HepG2 (cell line): ENCODE data around the gene SLC25A19. TPM values are rescaled to one million over a fixed set of nuclear protein-coding genes. Genes with fewer than 3 reads are reported as not detected.

Source experiments
- ARNT2 ChIP-seq: sonication (generic); formaldehyde crosslinking; IDR thresholded peaks from 2 replicates; pipeline ENCODE4 v1.8.0; 2022; ENCODE audit warnings: mild to moderate bottlenecking, low read depth, missing genetic modification reagents, moderate library complexity
- ELF3 ChIP-seq: IDR thresholded peaks from 2 replicates; pipeline ENCODE4 v1.6.1; 2016; ENCODE audit warnings: missing genetic modification reagents, missing compliant biosample characterization
- EP300 ChIP-seq, 3 experiments: sonication (generic) in 1 of 3; formaldehyde crosslinking in 1 of 3; IDR thresholded peaks; 2 replicates each; pipeline versions ENCODE4 v1.5.1 to v1.6.1; 2011 to 2020; ENCODE audit warnings: low read depth in 2 of 3, low read length in 2 of 3, borderline replicate concordance in 1 of 3, improper control_type of control experiment in 1 of 3, mild to moderate bottlenecking in 1 of 3, missing genetic modification reagents in 1 of 3, moderate library complexity in 1 of 3
- FOXM1 ChIP-seq: sonication (generic); formaldehyde crosslinking; IDR thresholded peaks from 2 replicates; pipeline ENCODE4 v1.5.0; 2020; ENCODE audit warnings: missing genetic modification reagents
- GLI4 ChIP-seq: sonication (generic); formaldehyde crosslinking; IDR thresholded peaks from 2 replicates; pipeline ENCODE4 v1.5.1; 2020; ENCODE audit warnings: missing genetic modification reagents, mild to moderate bottlenecking, moderate library complexity, borderline replicate concordance
- HNF4A ChIP-seq: sonication (generic); formaldehyde crosslinking; IDR thresholded peaks from 2 replicates; pipeline ENCODE4 v1.4.0; 2020; ENCODE audit warnings: missing genetic modification reagents
- JDP2 ChIP-seq: sonication (generic); formaldehyde crosslinking; IDR thresholded peaks from 2 replicates; pipeline ENCODE4 v1.8.1; 2022; ENCODE audit warnings: missing genetic modification reagents, borderline replicate concordance
- MNT ChIP-seq: fragments of 450-650 bp; IDR thresholded peaks from 2 replicates; pipeline ENCODE4 v1.6.1; 2016
- MTA1 ChIP-seq: sonication (generic); formaldehyde crosslinking; IDR thresholded peaks from 2 replicates; pipeline ENCODE4 v1.4.0; 2020; ENCODE audit warnings: missing genetic modification reagents, mild to moderate bottlenecking, borderline replicate concordance
- MTA3 ChIP-seq: sonication (generic); formaldehyde crosslinking; IDR thresholded peaks from 2 replicates; pipeline ENCODE4 v1.4.0; 2020; ENCODE audit warnings: missing genetic modification reagents
- SP5 ChIP-seq: IDR thresholded peaks from 2 replicates; pipeline ENCODE4 v1.6.1; 2016; ENCODE audit warnings: low read depth, borderline replicate concordance
- XRCC5 ChIP-seq: fragments of 200-400 bp; formaldehyde crosslinking; optimal IDR thresholded peaks from 2 replicates; pipeline ENCODE3; 2017; ENCODE audit warnings: mild to moderate bottlenecking, low read length
- ZFP90 ChIP-seq: sonication (generic); formaldehyde crosslinking; IDR thresholded peaks from 2 replicates; pipeline ENCODE4 v1.8.0; 2022; ENCODE audit warnings: missing genetic modification reagents, mild to moderate bottlenecking, inconsistent platforms, borderline replicate concordance
- ZNF619 ChIP-seq: sonication (generic); formaldehyde crosslinking; IDR thresholded peaks from 2 replicates; pipeline ENCODE4 v1.4.0; 2020; ENCODE audit warnings: mild to moderate bottlenecking, missing genetic modification reagents
- ZNF703 ChIP-seq: sonication (generic); formaldehyde crosslinking; IDR thresholded peaks from 2 replicates; pipeline ENCODE4 v1.5.1; 2020; ENCODE audit warnings: missing genetic modification reagents, mild to moderate bottlenecking, moderate library complexity, borderline replicate concordance
- ZZZ3 ChIP-seq: sonication (generic); formaldehyde crosslinking; IDR thresholded peaks from 2 replicates; pipeline ENCODE4 v1.4.0; 2020; ENCODE audit warnings: missing genetic modification reagents, mild to moderate bottlenecking, borderline replicate concordance
- polyA plus RNA-seq, 8 experiments: library from polyadenylated mRNA; depleted of rRNA in 3 of 8; stranded (reverse) in 7 of 8; unstranded in 1 of 8; fragments of >200 nt; fragmentation: Illumina TruSeq in 4 of 8; extraction: Trizol in 4 of 8; gene quantifications; 2 replicates each; pipeline versions ENCODE4 v1.2.1 to v1.2.3, GENCODE V29; 2011 to 2016; ENCODE audit warnings: low read depth in 4 of 8, missing spikeins in 1 of 8, mixed read lengths in 1 of 8; ENCODE audit not compliant: insufficient read depth in 1 of 8
- total RNA-seq, 5 experiments: library from RNA; depleted of rRNA; stranded (reverse); fragments of >200 nt; fragmentation: Illumina TruSeq; extraction: Trizol; gene quantifications; 2 replicates each; pipeline ENCODE4 v1.2.3, GENCODE V29; 2016; ENCODE audit warnings: low read depth in 1 of 5
- TF ChIP-seq, protein P1 (sequence below): sonication (generic); formaldehyde crosslinking; IDR thresholded peaks from 2 replicates; pipeline ENCODE4 v1.4.0; 2020; ENCODE audit warnings: mild to moderate bottlenecking, missing genetic modification reagents
- TF ChIP-seq, protein P2 (sequence below): sonication (generic); formaldehyde crosslinking; IDR thresholded peaks from 2 replicates; pipeline ENCODE4 v1.4.0; 2020; ENCODE audit warnings: missing genetic modification reagents, mild to moderate bottlenecking, borderline replicate concordance
- TF ChIP-seq, protein P3 (sequence below): sonication (generic); formaldehyde crosslinking; IDR thresholded peaks from 2 replicates; pipeline ENCODE4 v1.4.0; 2020; ENCODE audit warnings: mild to moderate bottlenecking, missing genetic modification reagents

The SLC25A19 gene
- total and polyA plus RNA-seq, 2 of the 13 experiments (the other 11 are each of a cell fraction or from before 2014, with no cell fraction given): 24.4 to 41.4 TPM

DNA sequence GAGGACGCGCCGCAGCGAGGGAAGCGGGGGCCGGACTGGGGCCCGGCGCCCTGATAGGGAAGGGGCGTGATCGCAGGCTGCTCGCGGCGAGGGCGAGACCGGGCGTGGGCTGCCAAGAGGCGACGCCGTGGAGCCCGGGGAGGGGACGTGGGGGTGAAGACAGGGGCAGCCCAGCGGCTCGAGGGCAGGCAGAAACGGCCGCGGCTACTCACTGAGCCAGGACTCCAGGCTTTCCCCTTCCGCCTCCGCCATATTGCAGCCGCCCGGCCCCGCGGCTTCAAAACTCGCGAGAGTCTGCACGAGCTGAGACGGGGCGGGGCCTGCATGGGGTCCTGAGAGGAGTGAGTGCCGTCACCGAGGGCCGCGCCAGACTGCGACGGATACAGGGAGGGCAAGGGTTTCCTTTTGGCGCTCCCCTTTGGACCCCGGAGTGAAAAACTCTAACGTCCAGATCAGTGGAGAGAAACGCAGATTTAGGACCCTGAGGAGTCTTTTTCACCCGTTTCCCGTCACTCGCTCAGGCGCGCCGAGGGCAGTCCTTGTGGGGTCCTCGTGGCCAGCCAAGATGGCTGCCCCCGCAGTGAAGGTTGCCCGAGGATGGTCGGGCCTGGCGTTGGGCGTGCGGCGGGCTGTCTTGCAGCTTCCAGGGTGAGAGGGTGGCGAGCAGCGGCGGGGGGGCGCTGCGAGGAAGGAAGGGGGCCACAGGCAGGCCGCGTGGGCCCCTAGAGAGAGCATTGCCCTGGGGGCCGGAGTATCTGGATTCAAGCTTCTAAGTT, 27.7 kb downstream of the SLC25A19 start, which contains the start of the genes GGA3 and MRPS7 (continued):
- peak; percentile 55; the same call in 1 of the 2 replicates for TF ChIP-seq MNT
- TF ChIP-seq, protein P1, sequence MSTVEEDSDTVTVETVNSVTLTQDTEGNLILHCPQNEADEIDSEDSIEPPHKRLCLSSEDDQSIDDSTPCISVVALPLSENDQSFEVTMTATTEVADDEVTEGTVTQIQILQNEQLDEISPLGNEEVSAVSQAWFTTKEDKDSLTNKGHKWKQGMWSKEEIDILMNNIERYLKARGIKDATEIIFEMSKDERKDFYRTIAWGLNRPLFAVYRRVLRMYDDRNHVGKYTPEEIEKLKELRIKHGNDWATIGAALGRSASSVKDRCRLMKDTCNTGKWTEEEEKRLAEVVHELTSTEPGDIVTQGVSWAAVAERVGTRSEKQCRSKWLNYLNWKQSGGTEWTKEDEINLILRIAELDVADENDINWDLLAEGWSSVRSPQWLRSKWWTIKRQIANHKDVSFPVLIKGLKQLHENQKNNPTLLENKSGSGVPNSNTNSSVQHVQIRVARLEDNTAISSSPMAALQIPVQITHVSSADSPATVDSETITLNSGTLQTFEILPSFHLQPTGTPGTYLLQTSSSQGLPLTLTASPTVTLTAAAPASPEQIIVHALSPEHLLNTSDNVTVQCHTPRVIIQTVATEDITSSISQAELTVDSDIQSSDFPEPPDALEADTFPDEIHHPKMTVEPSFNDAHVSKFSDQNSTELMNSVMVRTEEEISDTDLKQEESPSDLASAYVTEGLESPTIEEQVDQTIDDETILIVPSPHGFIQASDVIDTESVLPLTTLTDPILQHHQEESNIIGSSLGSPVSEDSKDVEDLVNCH (CRISPR knock-in tag): 0 out of 2 replicates have a peak, but pooled peaks have one; percentile 32
- TF ChIP-seq ZNF703 (CRISPR knock-in tag): peak; percentile 40; the same call in 1 of the 2 replicates
- TF ChIP-seq HNF4A (CRISPR knock-in tag): no peak
- peak; percentile 91 for TF ChIP-seq ZNF619 (CRISPR knock-in tag)
- TF ChIP-seq, protein P2, sequence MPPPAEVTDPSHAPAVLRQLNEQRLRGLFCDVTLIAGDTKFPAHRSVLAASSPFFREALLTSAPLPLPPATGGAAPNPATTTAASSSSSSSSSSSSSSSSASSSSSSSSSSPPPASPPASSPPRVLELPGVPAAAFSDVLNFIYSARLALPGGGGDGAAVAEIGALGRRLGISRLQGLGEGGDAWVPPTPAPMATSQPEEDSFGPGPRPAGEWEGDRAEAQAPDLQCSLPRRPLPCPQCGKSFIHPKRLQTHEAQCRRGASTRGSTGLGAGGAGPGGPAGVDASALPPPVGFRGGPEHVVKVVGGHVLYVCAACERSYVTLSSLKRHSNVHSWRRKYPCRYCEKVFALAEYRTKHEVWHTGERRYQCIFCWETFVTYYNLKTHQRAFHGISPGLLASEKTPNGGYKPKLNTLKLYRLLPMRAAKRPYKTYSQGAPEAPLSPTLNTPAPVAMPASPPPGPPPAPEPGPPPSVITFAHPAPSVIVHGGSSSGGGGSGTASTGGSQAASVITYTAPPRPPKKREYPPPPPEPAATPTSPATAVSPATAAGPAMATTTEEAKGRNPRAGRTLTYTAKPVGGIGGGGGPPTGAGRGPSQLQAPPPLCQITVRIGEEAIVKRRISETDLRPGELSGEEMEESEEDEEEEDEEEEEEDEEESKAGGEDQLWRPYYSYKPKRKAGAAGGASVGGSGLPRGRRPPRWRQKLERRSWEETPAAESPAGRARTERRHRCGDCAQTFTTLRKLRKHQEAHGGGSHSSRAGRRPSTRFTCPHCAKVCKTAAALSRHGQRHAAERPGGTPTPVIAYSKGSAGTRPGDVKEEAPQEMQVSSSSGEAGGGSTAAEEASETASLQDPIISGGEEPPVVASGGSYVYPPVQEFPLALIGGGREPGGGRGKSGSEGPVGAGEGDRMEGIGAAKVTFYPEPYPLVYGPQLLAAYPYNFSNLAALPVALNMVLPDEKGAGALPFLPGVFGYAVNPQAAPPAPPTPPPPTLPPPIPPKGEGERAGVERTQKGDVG (CRISPR knock-in tag): peak; percentile 63; the same call in 1 of the 2 replicates
- 0 out of 4 replicates have a peak, but pooled peaks of 1 of the 2 experiments have one; percentile 54 for TF ChIP-seq EP300 (IDR thresholded peaks at IDR 0.05; ENCODE audit: low read depth in 2 of 2, low read length in 2 of 2)
- no peak for TF ChIP-seq EP300 (CRISPR knock-in tag; IDR thresholded peaks at IDR 0.05; ENCODE audit: borderline replicate concordance)
- peak; percentile 93 for TF ChIP-seq XRCC5
- no peak for TF ChIP-seq SP5 (CRISPR knock-in tag)
- TF ChIP-seq MTA3 (CRISPR knock-in tag): no peak
- TF ChIP-seq ARNT2: peak; percentile 98
- no peak for TF ChIP-seq JDP2 (CRISPR knock-in tag)
- peak; percentile 63 for TF ChIP-seq ELF3 (CRISPR knock-in tag)
- TF ChIP-seq ZZZ3 (CRISPR knock-in tag): peak; percentile 88; the same call in 1 of the 2 replicates
- peak; percentile 42 for TF ChIP-seq MTA1 (CRISPR knock-in tag)
- peak; percentile 89 for TF ChIP-seq ZFP90 (CRISPR knock-in tag)
- TF ChIP-seq FOXM1 (CRISPR knock-in tag): no peak
- peak; percentile 66; the same call in 1 of the 2 replicates for TF ChIP-seq GLI4 (CRISPR knock-in tag)
- TF ChIP-seq, protein P3, sequence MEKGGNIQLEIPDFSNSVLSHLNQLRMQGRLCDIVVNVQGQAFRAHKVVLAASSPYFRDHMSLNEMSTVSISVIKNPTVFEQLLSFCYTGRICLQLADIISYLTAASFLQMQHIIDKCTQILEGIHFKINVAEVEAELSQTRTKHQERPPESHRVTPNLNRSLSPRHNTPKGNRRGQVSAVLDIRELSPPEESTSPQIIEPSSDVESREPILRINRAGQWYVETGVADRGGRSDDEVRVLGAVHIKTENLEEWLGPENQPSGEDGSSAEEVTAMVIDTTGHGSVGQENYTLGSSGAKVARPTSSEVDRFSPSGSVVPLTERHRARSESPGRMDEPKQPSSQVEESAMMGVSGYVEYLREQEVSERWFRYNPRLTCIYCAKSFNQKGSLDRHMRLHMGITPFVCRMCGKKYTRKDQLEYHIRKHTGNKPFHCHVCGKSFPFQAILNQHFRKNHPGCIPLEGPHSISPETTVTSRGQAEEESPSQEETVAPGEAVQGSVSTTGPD (CRISPR knock-in tag): no peak
